HUDEP-2 (cell line): ENCODE results near the gene ACOT9.
"Not testable (repeated sequence)": the region's sequence is repeated elsewhere in the genome, so short reads cannot be mapped to it uniquely, and the experiment has no call there.

Experiments
- DNase-seq, 76 experiments: peaks; one replicate each; lab custom pipeline; 2025; ENCODE audit not compliant: unreplicated experiment in 76 of 76; lab: John Stamatoyannopoulos, UW

Gene ACOT9

DNA sequence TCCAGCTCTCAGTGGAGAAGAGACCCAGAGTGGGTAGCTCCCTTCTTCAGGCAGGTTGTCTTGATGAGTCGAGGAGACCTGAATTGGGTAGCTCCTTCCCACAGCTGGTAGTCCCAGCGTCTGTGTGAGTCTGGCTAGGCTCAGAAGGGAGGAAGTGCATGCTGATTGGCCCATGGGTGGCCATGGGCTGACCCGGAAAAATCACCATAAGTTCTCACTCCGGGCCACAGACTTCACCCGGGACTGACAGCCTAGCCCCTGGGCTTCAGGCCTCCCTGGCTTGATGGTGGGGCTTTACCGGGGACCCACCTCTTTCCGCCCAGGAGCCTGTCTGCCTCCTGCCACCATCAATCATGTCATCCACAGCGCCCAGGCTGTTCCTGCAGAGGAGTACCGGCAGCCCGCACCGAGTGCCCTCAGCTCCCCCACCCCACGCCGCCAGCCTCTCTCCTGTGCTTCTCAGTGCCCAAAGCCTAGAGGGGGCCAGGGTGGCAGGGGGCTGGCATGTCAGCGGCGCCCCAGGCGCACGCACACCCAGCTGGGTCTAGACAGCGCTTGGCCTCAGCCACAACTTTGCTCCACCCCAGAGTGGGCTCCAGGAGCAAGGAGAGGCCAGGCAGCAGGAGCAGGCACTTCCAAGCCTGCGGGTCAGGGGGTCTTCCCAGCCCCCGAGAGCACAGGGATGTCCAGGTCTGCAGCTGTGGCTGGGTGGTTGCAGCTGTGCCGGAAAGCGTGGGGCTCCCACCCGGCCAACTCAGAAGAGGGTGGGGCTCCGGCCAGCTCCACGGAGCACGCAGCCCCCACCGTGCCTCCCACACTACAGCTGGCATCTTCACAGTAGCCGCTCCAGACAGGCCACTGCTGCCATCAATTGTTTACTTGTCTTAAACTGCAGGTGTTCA lies 23.8 kb upstream of the ACOT9 start:
- no peak for DNase-seq

DNA sequence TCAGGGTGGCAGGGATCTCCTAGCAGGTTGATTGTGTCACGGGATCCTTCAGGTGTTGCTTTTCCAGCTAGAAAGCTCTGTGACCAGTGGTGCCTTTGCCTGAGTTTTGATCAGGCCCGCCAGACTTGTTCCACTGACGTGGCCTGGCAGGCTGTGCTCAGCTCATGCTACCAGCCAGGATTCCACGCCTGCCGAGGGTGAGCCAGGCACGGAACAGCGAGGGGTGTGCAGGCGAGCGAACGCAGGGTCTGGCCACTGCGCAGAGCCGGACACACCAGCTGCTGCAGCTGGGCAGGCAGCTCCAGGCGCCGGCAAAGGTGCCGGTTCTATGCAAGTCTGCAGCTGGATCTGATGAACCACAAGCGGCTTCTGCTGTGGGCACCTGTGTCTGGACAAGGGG lies 22.8 kb upstream of the ACOT9 start:
- DNase-seq: no peak

GRCh38 chrX:23765449-23765848 lies 22.4 kb upstream of the ACOT9 start:
- DNase-seq: no peak

GRCh38 chrX:23764188-23764984 lies 21.3 kb upstream of the ACOT9 start:
- DNase-seq: no peak

DNA sequence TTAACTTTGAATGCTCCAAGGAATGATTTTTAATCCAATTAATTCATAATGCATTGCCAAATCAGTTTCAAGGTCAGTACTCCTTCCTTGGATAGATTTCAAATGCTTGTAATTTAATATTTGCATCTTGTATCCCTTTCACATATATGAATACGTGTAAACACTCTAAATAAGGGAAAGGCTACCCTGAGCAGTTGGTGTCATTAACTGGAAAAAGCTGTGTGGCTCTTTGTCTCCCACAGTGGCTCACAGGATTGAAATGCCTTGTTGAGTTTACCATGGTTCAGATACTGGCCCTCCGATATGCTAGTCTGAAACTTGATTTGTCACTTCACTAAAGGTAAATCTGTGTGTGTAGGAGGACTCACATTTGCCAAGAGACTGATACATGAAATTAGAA lies 16.7 kb upstream of the ACOT9 start:
- no peak for DNase-seq

DNA sequence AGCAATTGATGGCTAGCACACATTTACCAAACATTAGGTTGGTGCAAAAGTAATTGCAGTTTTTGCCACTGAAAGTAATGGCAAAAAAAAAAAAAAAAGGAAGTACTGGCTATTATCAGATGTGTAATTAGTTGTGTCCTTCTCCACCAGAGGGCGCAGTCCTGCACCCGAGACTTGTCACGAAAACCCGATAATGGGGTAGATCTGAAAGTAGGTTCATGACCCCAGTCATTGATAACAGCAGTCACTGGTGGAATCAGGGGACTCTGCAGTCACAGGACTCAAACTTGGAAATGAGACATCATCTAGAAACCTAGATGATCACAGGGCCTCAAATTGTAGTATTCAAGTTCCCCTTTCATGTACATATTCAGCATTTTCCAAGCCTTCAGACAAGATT lies 13.1 kb upstream of the ACOT9 start:
- peak in 71 of 76 experiments; percentile 0 to 70 (median 36) for DNase-seq

GRCh38 chrX:23754664-23755063 lies 11.6 kb upstream of the ACOT9 start:
- DNase-seq: no peak

- no peak for DNase-seq
These were observed 9.8 kb upstream of the ACOT9 start for GRCh38 chrX:23752740-23753415.

- no peak for DNase-seq
These were observed 6.5 kb upstream of the ACOT9 start for GRCh38 chrX:23749576-23749975.

DNA sequence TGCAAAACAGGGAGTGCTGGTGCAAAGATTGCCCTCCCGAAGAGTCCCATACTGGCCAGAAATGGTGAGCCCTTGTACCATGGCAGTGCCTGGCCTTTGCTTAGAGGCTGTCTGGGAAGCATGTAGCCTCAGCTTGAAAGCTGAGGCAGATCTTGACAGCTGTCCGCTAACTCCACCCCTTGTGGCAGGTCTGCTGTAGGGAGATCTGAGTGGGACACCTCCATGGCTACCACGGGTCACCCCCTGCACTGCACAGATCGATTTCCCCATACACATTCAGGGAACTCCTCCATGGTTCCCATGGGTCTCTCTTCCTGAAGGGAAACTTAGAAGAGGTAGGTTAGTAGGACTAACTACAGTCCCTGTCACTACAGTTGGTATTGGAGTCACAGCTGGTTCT lies 6.1 kb upstream of the ACOT9 start:
- DNase-seq: no peak

DNA sequence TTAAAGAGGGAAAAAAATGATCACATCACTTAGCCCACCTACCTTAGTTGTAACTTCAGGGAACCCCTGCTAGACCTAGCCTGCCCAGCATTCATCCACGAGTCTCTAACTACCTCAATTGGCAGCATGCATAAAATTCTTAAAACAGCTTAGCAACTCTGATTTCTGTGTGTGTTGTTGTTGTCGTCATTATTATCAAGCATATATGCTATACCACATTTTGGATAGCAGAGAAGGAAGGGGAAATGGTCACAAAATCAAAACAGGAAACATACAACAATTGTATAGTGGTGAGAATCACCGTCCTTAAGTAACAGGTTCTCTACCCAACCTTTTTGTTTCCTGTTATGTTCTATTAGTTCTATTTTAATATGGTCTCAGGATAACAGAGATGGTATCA lies 2.7 kb upstream of the ACOT9 start:
- no peak for DNase-seq

- not testable (repeated sequence) for DNase-seq
These were observed 521 bp upstream of the ACOT9 start for GRCh38 chrX:23743623-23743971.

- DNase-seq: peak in 52 of 76 experiments; percentile 0 to 46 (median 9)
These were observed 841 bp downstream of the ACOT9 start for GRCh38 chrX:23742174-23742696.

- DNase-seq: no peak
These were observed 5.7 kb downstream of the ACOT9 start for GRCh38 chrX:23737413-23737812.

DNA sequence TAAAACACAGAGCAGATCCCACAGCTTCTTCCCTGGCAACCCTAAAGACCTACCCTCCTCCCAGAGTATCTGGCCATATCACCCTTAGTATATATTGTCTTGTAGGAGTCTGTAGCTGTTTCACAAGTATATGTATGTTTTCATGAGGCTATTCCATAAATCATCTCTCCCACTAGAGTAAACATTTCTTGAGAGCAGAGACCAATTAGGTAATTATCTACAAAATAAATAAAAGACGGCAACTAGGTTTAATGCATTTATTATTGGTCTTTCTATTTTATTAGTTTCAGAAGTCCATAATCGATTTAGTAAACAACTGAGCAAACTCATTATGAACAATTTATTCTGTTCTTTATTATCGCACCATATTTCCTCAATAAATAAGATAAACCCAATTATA lies 7.0 kb downstream of the ACOT9 start:
- no peak for DNase-seq

DNA sequence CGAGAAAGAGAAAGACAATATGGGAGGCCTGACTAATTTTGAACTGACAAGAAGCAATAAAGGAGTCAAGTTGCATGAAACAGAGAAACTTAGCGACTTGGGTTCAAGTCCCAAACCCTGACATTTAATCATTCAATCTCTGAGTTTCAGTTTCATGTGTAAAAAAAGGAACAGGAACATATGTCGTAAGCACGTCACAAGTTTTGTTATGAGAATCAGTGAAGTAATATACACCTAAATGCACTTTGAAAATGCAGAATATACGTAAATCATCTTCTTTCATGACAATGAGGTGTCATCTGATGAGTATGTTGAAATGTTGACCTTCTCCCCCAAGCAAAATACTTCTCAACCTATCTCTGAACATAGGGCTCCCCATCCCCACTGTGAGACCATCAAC lies 10.4 kb downstream of the ACOT9 start:
- no peak for DNase-seq

DNA sequence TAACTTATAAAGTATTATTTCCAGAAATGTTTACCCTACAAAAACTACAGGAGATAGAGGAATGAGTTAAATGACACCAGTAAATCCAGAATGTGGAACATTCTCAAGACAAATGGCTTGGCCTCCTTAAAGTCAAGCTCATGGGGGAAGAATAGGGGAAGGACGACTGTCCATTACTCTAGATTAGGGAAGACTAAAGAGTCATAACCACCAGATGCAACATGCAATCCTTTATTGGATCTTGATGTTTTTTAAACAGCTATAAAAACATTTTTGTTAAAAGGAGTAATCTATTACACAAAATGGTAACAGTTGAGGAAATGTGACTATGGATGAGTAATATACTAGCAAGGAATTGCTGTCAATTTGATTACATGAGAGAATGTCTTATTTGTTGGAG lies 11.1 kb downstream of the ACOT9 start:
- no peak for DNase-seq

GRCh38 chrX:23729214-23729613 lies 13.9 kb downstream of the ACOT9 start:
- no peak for DNase-seq

GRCh38 chrX:23727206-23727605 lies 15.9 kb downstream of the ACOT9 start:
- no peak for DNase-seq

GRCh38 chrX:23726191-23726590 lies 16.9 kb downstream of the ACOT9 start:
- no peak for DNase-seq

DNA sequence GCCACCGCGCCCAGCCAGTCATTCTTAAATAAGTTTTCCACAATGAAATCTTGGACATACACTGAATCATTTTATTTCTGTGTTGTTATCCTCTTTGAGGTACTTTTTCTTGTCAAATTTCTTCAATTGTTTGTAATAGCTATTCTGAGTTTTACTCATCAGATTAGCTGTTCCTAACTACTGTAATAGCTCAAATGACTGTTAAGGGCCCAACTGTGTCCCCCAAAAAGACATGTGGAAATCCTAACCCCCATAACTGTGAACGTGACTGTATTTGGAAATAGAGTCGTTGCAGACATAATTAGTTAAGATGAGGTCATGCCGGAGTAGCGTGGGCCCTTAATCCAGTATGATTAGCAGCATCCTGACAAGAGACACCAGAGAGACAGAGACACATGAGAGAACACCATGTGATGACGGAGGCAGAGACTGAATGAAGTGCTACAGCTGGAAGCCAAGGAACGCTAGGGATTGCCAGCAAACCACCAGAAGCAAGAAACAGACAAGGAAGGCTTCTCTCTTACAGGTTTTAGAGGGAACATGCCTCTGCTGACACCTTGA lies 22.9 kb downstream of the ACOT9 start:
- no peak for DNase-seq
